ENCODE measurements around the gene SUSD3.
"Not testable (repeated sequence)": the region's sequence is repeated elsewhere in the genome, so short reads cannot be mapped to it uniquely, and the experiment has no call there.

SUSD3 gene

GRCh38 chr9:93093877-93094657 lies 35.6 kb downstream of the SUSD3 start:
- DNase-seq (ENCODE audit: low read depth), result no peak

DNA sequence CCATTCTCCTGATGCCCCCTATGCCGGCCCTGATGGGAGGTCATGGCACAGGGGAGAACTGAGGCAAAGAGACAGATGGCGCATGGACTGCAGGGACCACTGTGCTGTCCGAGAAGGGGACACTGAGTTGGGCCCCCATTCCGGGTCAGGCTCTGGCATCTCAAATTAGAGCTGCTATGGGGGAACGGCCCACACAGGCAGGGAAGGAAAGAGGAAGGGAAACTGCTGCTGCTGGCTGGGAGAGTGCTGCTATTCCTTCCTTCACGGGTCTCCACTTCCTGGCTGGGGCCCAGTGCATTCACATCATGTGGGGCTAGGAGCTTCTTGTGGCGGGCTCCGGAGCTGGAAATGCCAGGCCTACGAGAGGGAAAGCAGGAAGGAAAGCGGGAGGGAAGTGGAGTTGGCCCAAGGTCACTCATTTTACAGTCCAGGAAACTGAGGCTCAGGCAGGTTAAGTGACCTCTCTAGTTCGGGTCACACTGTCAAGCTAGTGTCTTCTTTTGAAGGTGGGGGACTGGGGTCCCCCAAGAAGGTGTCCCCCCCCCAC lies 36.2 kb downstream of the SUSD3 start:
- DNase-seq (ENCODE audit: low read depth), result no peak

- peak; percentile 100 for DNase-seq (ENCODE audit: low read depth)
These were observed 37.0 kb downstream of the SUSD3 start for GRCh38 chr9:93095205-93096130.

DNA sequence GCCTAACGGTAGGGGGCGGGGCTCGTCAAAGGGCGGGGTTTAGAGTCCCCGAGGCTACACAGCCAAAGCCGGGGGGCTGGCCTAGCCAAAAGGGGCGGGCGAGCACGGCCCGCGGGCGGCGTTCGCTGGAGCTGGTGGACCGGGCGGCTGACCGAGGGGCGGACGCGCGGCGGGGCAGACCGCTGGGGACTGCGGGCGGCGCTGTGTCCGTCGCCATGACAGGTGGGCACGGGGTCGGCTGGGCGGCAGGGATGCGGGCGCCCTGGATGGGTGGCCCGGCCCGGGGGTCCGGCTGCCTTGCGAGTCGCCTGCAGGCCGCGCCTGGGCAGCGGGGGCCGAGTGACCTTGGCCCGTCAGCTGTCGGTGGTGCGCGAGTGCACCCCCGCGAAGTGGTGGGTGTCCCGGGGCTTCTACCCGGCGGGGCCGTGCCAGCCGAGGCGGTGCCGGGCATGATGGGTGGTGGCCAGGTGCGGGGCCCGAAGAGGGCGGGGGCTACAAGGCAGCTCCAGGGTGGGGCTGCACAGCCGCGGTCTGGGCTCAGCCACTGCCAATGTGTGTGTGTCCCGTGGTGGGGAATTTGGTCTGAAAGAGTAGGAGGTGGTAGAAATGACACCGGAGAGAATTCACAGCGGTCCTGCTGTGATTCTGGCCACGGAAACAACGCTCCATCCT lies 37.8 kb downstream of the SUSD3 start, which contains the start of gene CARD19:
TSS of gene CARD19 (plus strand) at position 87 of the 672 bp plus-strand sequence. CDS start at position 216, 129 bp downstream.
- DNase-seq (ENCODE audit: low read depth), result no peak

DNA sequence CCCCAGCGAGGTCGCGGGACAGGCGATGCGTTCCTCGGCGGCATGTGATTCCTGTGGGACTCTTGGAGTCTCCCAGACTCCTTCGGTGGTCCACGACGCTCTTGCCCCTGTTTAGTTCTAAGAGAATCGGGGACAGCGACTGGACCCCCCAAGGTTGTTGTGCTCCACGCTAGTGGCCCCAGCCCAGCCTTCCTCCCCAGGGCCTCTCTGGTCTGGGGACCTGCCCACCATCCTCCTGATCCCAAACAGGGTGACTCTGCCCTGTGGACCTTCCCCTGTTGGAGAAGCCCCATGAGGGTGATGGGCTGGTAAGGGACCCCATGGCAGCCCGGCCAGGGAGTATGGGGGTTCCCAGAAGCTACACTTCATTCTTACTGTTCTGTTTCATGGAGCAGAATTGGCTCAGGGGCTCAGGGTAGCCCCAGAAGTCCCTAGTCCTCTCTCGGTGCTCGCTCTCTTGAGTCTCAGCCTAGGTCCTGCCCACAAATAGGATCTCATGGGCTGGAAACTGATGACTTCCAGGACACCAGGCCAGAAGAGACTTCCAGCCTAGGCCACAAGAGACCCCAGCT lies 38.4 kb downstream of the SUSD3 start:
- DNase-seq (ENCODE audit: low read depth), result no peak

- no peak for DNase-seq (ENCODE audit: low read depth)
These were observed 39.2 kb downstream of the SUSD3 start for GRCh38 chr9:93097511-93098201.

DNA sequence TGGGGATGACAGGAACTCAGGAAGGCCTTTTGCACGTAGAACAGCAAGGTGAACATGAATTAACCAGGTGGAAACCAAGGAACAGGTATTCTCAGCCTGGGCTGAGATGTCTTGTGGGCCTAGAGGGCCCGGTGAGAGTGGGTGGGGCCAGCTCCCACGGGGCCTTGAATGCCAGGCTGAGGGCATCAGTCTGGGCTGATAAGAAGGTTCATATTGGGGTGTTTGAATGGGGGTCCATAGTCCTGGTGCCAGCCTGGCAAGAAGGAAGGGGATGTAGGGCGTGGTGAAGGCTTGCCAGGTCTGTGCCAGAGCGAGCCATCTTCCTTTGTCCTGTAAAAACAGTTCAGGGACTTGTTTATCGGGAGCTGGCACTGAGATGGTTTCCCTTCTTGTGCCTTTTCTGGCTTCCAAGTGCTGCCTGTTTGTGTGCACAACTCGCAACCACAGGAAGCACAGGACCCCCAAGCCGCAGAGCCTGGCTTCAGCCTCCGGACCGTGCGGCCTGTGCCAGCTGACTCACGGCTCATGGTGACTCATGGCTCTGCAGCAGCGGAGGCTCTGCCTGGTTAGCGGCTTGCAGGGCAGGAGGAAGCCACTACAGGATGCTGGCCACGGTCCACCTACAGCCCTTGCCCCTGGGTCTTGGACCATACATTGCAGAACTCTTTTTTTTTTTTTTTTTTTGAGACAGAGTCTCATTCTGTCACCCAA lies 39.9 kb downstream of the SUSD3 start:
- DNase-seq (ENCODE audit: low read depth), result no peak

DNA sequence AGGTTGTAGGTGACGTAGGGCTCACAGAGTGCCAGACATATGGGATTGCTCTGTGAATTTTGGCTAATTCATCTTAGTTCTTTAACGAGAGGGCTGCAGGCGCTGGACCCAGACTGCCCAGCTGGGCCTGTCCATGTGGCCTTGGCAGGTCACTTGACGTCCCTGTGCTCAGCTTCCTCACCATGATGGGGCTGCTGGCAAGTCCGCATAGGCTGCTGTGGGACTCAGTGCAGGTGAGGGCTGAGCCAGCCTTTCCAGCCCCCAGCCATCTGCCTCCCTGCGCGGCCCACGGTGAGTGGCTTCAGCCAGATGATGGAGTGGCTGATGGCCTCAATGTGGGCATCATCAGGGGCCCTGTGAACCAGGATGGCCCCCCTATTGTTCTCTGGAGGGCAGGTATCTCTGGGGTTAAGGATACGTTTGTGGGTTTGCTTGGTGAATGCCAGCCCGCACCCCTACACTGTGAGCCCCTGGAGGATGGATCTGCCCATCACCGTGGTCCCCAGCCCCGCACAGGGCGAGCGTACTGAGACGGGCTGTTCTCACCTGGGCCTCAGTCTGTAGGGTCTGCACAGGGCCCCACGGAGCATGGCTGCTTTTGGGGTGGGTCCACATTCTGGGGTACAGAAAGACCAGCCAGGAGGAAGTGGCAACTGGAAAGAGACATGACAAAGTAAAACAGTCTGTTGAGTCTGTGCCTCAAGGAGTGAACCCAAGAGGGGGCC lies 41.2 kb downstream of the SUSD3 start:
- no peak for DNase-seq (ENCODE audit: low read depth)

DNA sequence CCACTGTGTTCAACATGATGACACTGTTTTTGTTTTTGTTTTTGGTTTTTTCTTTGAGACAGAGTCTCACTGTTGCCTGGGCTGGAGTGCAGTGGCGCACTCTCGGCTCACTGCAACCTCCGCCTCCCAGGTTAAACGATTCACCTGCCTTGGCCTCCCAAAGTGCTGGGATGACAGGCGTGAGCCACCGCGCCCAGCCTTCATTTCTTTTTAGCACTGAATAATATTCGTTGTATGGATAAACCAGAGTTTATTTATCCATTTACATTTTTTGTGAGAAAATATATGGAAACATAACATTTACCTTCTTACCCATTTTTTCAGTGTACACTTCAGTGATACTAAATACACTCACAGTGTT lies 41.8 kb downstream of the SUSD3 start:
- DNase-seq (ENCODE audit: low read depth), result no peak

- not testable (repeated sequence) for DNase-seq (ENCODE audit: low read depth)
These were observed 42.6 kb downstream of the SUSD3 start for GRCh38 chr9:93101086-93101485.

DNA sequence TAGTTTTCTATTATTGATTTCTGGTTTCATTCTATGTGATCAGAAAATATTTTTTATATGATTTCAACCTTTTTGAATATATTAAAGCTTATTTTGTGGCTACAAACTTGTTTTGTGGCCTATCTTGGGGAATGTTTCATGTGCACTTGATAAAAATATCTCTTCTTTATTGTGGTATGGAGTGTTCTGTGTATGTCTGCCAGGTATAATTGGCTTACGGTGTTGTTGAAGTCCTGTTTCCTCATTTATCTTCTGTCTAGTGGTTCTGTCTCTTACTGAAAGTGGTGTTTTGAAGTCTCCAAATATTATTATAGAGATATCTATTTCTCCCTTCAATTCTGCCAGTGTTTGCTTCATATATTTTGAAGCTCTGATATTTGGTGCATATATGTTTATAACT lies 47.1 kb downstream of the SUSD3 start:
- no peak for DNase-seq (ENCODE audit: low read depth)

- no peak for DNase-seq (ENCODE audit: low read depth)
These were observed 48.8 kb downstream of the SUSD3 start for GRCh38 chr9:93107151-93107824.

DNA sequence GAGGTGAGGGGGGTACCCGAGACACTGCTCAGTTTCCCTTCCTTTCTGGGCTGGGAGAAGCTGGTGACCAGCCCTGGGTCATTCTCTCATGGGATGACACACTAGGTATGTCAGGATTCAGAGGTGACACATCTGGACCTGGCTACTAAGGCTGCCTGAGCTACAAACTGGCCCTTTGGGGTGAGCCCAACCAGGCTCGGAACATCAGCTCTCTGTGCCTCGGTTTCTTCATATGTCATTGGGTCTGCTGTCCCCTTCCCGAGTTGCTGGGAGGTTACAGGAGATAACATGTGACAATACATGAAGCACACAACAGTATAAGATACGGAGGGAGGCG lies 49.3 kb downstream of the SUSD3 start:
- DNase-seq (ENCODE audit: low read depth), result no peak

GRCh38 chr9:93108291-93109041 lies 50.0 kb downstream of the SUSD3 start:
- DNase-seq (ENCODE audit: low read depth), result no peak

- no peak for DNase-seq (ENCODE audit: low read depth)
These were observed 51.9 kb downstream of the SUSD3 start for GRCh38 chr9:93110311-93110855.

DNA sequence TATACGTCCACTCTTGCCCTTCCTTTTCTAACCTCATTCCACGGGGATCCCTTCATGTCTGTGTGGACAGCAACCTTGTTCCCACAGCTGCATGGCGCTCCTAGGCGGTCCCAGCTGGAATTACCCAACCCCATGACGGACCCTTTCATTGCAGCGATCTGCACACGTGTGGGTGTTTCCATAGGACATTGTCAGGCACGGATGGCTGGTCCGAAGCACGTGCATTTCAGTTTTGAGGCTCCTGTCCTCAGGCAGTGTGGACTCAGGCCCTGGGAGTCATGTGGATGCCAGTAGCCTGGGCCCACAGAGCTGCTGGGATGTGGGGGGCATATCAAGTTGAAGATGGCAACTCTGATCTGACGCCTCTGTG lies 52.5 kb downstream of the SUSD3 start:
- DNase-seq (ENCODE audit: low read depth), result no peak

DNA sequence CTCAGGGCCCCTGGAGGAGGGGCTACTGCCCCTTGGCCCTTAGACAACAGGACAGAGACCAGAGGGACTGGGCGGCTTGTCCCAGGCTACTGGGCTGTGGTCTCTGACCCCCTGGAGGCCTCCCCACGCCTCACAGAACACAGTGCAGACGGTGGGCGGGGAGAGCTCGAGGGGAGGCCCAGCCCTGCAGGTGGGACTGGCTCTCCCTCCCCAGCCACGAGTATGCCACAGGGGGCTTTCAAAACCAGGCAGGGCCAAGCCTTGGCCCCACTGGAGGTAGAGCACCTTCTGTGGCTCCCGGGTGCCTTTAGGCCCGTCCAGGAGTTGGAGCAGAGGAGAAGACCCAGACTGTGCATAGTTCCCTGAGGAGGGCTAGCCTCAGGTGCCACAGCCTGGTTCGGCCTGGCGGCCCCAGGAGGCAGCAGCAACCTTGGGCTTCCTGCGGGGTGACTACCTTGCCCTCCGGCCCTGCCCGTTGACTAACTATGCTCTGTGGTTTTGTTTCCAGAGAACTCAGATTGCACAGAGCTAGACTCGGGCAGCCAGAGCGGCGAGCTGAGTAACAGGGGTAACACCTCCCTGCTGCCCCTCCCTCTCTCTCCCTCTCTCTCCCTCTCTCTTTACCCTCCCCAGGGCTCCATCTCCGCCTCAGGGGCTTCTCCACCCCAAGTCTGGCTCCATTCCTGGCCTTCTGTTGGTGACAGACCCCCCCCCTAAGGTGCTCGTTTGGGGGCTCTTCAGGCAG lies 53.0 kb downstream of the SUSD3 start:
- DNase-seq (ENCODE audit: low read depth), result no peak
